HepG2 (cell line): ENCODE measurements around the gene SLC16A3. TPM values are rescaled to one million over a fixed set of nuclear protein-coding genes. Genes with fewer than 3 reads are reported as not detected.

Source experiments
- ARHGAP35 ChIP-seq: sonication (generic); formaldehyde crosslinking; IDR thresholded peaks from 2 replicates; pipeline ENCODE4 v1.9.0; 2022; ENCODE audit warnings: mild to moderate bottlenecking, inconsistent platforms, moderate library complexity, missing genetic modification reagents, borderline replicate concordance
- ARNTL ChIP-seq: sonication (generic); formaldehyde crosslinking; IDR thresholded peaks from 2 replicates; pipeline ENCODE4 v1.4.0; 2020; ENCODE audit warnings: mild to moderate bottlenecking, missing genetic modification reagents
- ATF3 ChIP-seq: sonication (generic); formaldehyde crosslinking; IDR thresholded peaks from 2 replicates; pipeline ENCODE4 v1.4.0; 2020; ENCODE audit warnings: missing genetic modification reagents
- FOXA1 ChIP-seq, 2 experiments: fragments of 450-650 bp in 1 of 2; sonication (generic) in 1 of 2; formaldehyde crosslinking in 1 of 2; IDR thresholded peaks; 2 replicates each; pipeline versions ENCODE4 v1.4.0 to v1.6.1; 2016 to 2020; ENCODE audit warnings: missing genetic modification reagents in 1 of 2
- GABPB1 ChIP-seq: IDR thresholded peaks from 2 replicates; pipeline ENCODE4 v1.6.1; 2016; ENCODE audit warnings: mild to moderate bottlenecking, missing genetic modification reagents, moderate library complexity, missing compliant biosample characterization
- GLI4 ChIP-seq: sonication (generic); formaldehyde crosslinking; IDR thresholded peaks from 2 replicates; pipeline ENCODE4 v1.5.1; 2020; ENCODE audit warnings: missing genetic modification reagents, mild to moderate bottlenecking, moderate library complexity, borderline replicate concordance
- HNRNPL ChIP-seq: fragments of 200-400 bp; formaldehyde crosslinking; IDR thresholded peaks from 2 replicates; pipeline ENCODE4 v1.6.1; 2017; ENCODE audit warnings: mild to moderate bottlenecking, low read depth, low read length
- MED1 ChIP-seq: sonication (generic); formaldehyde crosslinking; IDR thresholded peaks from 2 replicates; pipeline ENCODE4 v1.4.0; 2020; ENCODE audit warnings: missing genetic modification reagents
- MTA1 ChIP-seq: sonication (generic); formaldehyde crosslinking; IDR thresholded peaks from 2 replicates; pipeline ENCODE4 v1.4.0; 2020; ENCODE audit warnings: missing genetic modification reagents, mild to moderate bottlenecking, borderline replicate concordance
- TFAP4 ChIP-seq: sonication (generic); IDR thresholded peaks from 2 replicates; pipeline ENCODE4 v1.6.1; 2016; ENCODE audit warnings: low read depth, borderline replicate concordance
- XRCC5 ChIP-seq: fragments of 200-400 bp; formaldehyde crosslinking; optimal IDR thresholded peaks from 2 replicates; pipeline ENCODE3; 2017; ENCODE audit warnings: mild to moderate bottlenecking, low read length
- ZBTB20 ChIP-seq: sonication (generic); formaldehyde crosslinking; IDR thresholded peaks from 2 replicates; pipeline ENCODE4 v1.8.1; 2023; ENCODE audit warnings: missing genetic modification reagents, low read depth, mild to moderate bottlenecking, borderline replicate concordance
- ZFP1 ChIP-seq: IDR thresholded peaks from 2 replicates; pipeline ENCODE4 v1.6.1; 2016
- ZGPAT ChIP-seq: IDR thresholded peaks from 2 replicates; pipeline ENCODE4 v1.6.1; 2016; ENCODE audit warnings: mild to moderate bottlenecking
- ZMAT5 ChIP-seq: sonication (generic); formaldehyde crosslinking; IDR thresholded peaks from 2 replicates; pipeline ENCODE4 v1.5.0; 2020; ENCODE audit warnings: mild to moderate bottlenecking, low read depth, missing genetic modification reagents, borderline replicate concordance
- ZNF343 ChIP-seq: sonication (generic); formaldehyde crosslinking; IDR thresholded peaks from 2 replicates; pipeline ENCODE4 v1.4.0; 2020; ENCODE audit warnings: mild to moderate bottlenecking, missing genetic modification reagents
- ZNF44 ChIP-seq: sonication (generic); formaldehyde crosslinking; IDR thresholded peaks from 2 replicates; pipeline ENCODE4 v1.5.1; 2020; ENCODE audit warnings: mild to moderate bottlenecking, missing genetic modification reagents
- ZSCAN21 ChIP-seq: sonication (generic); formaldehyde crosslinking; IDR thresholded peaks from 2 replicates; pipeline ENCODE4 v1.8.0; 2022; ENCODE audit warnings: mild to moderate bottlenecking, missing genetic modification reagents, moderate library complexity, borderline replicate concordance
- polyA plus RNA-seq, 8 experiments: library from polyadenylated mRNA; depleted of rRNA in 3 of 8; stranded (reverse) in 7 of 8; unstranded in 1 of 8; fragments of >200 nt; fragmentation: Illumina TruSeq in 4 of 8; extraction: Trizol in 4 of 8; gene quantifications; 2 replicates each; pipeline versions ENCODE4 v1.2.1 to v1.2.3, GENCODE V29; 2011 to 2016; ENCODE audit warnings: low read depth in 4 of 8, missing spikeins in 1 of 8, mixed read lengths in 1 of 8; ENCODE audit not compliant: insufficient read depth in 1 of 8
- total RNA-seq, 5 experiments: library from RNA; depleted of rRNA; stranded (reverse); fragments of >200 nt; fragmentation: Illumina TruSeq; extraction: Trizol; gene quantifications; 2 replicates each; pipeline ENCODE4 v1.2.3, GENCODE V29; 2016; ENCODE audit warnings: low read depth in 1 of 5

The SLC16A3 gene
- total and polyA plus RNA-seq, 2 of the 13 experiments (the other 11 are each of a cell fraction or from before 2014, with no cell fraction given) = 242 to 349 TPM

GRCh38 chr17:82225368-82226029, 3.3 kb upstream of the SLC16A3 start (continued):
- TF ChIP-seq ZNF44 (CRISPR knock-in tag) (0 out of 2 replicates have a peak, but pooled peaks have one; percentile 60), ZNF343 (no peak), TFAP4 (0 out of 2 replicates have a peak, but pooled peaks have one; percentile 17), ZMAT5 (CRISPR knock-in tag) (no peak), ZFP1 (CRISPR knock-in tag) (0 out of 2 replicates have a peak, but pooled peaks have one; percentile 38), ZBTB20 (CRISPR knock-in tag) (peak; percentile 38; the same call in 1 of the 2 replicates), ARHGAP35 (CRISPR knock-in tag) (peak; percentile 45; the same call in 1 of the 2 replicates), XRCC5 (peak; percentile 28), MED1 (CRISPR knock-in tag) (peak; percentile 67), MTA1 (0 out of 2 replicates have a peak, but pooled peaks have one; percentile 33), HNRNPL (0 out of 2 replicates have a peak, but pooled peaks have one; percentile 87), FOXA1 (IDR thresholded peaks at IDR 0.05) (no peak), FOXA1 (CRISPR knock-in tag; IDR thresholded peaks at IDR 0.05) (peak; percentile 6; the same call in 1 of the 2 replicates), ZSCAN21 (CRISPR knock-in tag) (peak; percentile 21; the same call in 1 of the 2 replicates), ARNTL (CRISPR knock-in tag) (no peak; the same call in 1 of the 2 replicates), ZGPAT (CRISPR knock-in tag) (peak; percentile 50; the same call in 1 of the 2 replicates), ATF3 (0 out of 2 replicates have a peak, but pooled peaks have one; percentile 35), GLI4 (CRISPR knock-in tag) (peak; percentile 43; the same call in 1 of the 2 replicates), GABPB1 (CRISPR knock-in tag) (peak; percentile 62; the same call in 1 of the 2 replicates)
